Peyer's patch (tissue), 4 donors: ENCODE measurements around the gene TTLL8.

Source experiments
- CTCF ChIP-seq, 6 experiments: fragments of 450-650 bp in 4 of 6; fragments of 200-600 bp in 2 of 6; sonication (generic) in 1 of 6; IDR thresholded peaks; one replicate each; pipeline ENCODE4 v1.5.1; 2017 to 2019; ENCODE audit warnings: antibody characterized with exemption in 6 of 6, mild to moderate bottlenecking in 3 of 6, moderate library complexity in 1 of 6
- POLR2A ChIP-seq, 2 donors: fragments of 450-650 bp; IDR thresholded peaks; one replicate each; pipeline ENCODE4 v1.5.1; 2017; ENCODE audit warnings: antibody characterized with exemption in 2 of 2, mild to moderate bottlenecking in 2 of 2, moderate library complexity in 2 of 2

- no peak for TF ChIP-seq CTCF (IDR thresholded peaks at IDR 0.05)
- no peak for TF ChIP-seq POLR2A (IDR thresholded peaks at IDR 0.05)
Observed at GRCh38 chr22:50067244-50067643, 9.1 kb upstream of the TTLL8 start.
